ENCODE data around the gene FAR2.
A peak's percentile ranks its signal among the peaks of the same experiment; 100 is the strongest.

FAR2 gene

DNA sequence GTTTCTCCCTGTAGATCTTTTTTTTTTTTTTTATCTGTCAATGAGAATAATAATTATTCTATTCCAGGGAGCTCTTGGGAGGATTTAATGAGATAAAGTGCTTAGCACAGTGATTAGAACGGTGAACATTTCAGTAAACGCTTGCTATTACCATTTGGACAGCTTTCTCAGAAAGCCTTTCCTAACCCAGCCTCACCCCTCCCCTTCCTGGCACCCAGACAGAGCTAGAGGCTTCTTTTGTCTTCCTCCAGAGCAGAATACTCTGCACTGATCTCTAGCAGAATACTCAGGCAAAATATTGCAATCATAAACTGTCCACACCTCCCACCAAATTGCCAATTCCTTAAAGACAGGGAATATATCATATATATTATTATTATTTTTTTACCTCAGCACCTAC, 165.3 kb downstream of the FAR2 start:
- no peaks in the 10 kb centered on the region for H3K9me3 Mint-ChIP-seq

DNA sequence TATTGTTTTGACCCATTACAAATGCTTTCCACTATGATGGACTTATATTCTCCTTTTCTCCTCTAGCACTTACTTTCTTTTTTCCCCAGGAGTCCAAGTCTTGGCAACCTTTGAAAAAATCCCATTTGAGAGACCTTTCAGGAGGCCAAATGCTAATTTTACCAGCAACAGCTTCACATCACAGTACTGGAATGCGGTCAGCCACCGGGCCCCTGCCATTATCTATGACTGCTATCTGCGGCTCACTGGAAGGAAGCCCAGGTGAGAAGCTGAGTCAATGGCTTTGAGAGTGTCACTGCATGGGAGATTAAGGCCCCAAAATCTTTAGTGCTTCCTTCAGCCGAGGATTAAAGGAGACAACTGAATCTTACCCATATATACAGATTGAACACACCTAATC, 167.7 kb downstream of the FAR2 start:
- no peak overlapping the region for H3K4me3 Mint-ChIP-seq
- H3K27ac Mint-ChIP-seq: no peak overlapping the region
- no peaks in the 10 kb centered on the region for H3K27me3 Mint-ChIP-seq
- no peak for DNase-seq
- H3K4me1 Mint-ChIP-seq (ENCODE audit: low read depth): peaks cover 11% of the 10 kb centered on the region
- H3K9me3 Mint-ChIP-seq: no peaks in the 10 kb centered on the region
- H3K36me3 Mint-ChIP-seq (ENCODE audit: low read depth): peaks cover 30% of the 10 kb centered on the region

More for the DNA sequence above, 165.3 kb downstream of the FAR2 start:
- no peak overlapping the region for H3K4me3 Mint-ChIP-seq
- no peak for DNase-seq
- H3K27me3 Mint-ChIP-seq: no peaks in the 10 kb centered on the region
- peaks cover 11% of the 10 kb centered on the region for H3K4me1 Mint-ChIP-seq (ENCODE audit: low read depth)
- peaks cover 22% of the 10 kb centered on the region for H3K36me3 Mint-ChIP-seq (ENCODE audit: low read depth)
- H3K27ac Mint-ChIP-seq: no peak overlapping the region

DNA sequence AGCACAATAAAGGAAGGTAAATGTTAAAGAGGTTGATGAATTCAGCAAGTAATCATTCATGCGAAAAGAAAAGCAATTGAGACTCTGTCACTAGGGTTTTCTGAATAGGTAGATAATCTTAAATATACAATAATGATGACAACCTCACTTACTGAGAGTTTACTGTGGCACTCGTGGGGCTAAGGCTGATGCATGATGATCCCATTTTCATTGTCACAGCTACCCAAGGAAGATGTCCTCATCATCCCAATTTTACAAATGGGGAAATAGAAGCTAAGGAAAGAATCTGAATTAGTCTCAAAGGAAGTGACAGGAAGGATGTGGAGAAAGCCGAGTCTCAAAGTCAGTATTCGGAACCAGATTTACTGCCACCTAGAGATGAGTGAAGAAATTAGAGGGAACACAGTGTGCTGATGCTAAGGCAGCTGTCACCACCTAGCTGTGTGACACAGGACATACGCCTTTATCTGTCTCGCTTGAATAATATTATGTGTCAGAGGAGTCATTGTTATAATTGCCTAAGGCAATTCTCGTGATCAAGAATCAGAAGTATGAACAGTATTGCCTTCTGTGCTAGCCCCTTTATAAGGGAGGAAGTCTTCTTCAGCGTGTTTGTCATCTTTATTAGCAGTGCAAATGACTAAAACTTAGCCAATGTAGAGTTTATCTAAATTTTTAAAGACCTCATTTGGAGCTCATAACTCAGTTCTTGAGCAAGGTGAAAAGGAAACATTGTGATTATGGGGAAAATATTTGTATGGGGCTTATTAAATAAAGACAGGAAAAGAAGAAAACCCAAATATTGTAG, 168.7 kb downstream of the FAR2 start:
- no peaks in the 10 kb centered on the region for H3K27me3 Mint-ChIP-seq
- DNase-seq: no peak
- H3K4me3 Mint-ChIP-seq: no peak overlapping the region
- H3K9me3 Mint-ChIP-seq: no peaks in the 10 kb centered on the region
- H3K36me3 Mint-ChIP-seq (ENCODE audit: low read depth): peaks cover 34% of the 10 kb centered on the region
- peaks cover 11% of the 10 kb centered on the region for H3K4me1 Mint-ChIP-seq (ENCODE audit: low read depth)
- no peak overlapping the region for H3K27ac Mint-ChIP-seq

DNA sequence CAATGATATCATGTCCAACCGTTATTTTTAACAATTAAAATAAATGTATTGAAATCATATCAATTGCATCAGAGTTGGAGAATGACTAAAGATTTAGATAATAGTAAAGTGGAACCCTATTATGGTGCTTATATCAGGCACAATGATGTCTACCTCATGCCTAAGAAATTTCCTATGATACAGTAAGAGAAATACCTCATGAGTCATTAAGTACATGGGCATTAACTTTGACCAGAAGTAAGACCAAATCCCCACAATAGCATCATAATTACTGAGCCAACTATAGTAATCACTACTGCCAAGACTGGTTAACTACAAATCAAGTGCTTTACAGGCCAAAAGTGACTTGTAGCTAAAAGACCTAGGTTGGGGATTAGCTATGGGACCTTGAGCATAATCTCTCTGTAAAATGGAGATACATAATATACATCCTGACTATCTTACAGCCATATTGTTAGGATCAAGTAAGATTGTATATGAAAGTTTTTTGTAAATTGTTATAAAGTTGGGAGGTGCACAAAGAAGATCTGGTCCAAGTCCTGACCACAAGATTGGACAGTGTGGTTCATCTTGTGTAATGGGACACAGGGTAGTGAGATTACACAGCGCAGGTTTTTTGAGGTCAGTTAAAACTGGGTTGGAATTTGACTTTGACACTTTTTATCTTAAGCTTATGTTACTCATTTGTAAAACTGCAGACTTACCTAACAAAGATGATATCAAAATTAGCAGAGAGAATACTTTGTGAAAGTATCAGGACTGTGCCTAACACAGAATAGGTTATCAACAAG, 171.4 kb downstream of the FAR2 start:
- Mint-ChIP-seq H3K27me3 (no peaks in the 10 kb centered on the region), H3K36me3 (ENCODE audit: low read depth) (peaks cover 56% of the 10 kb centered on the region), H3K27ac (no peak overlapping the region), H3K4me3 (no peak overlapping the region), H3K9me3 (no peaks in the 10 kb centered on the region), H3K4me1 (ENCODE audit: low read depth) (peaks cover 11% of the 10 kb centered on the region)
- no peak for DNase-seq

DNA sequence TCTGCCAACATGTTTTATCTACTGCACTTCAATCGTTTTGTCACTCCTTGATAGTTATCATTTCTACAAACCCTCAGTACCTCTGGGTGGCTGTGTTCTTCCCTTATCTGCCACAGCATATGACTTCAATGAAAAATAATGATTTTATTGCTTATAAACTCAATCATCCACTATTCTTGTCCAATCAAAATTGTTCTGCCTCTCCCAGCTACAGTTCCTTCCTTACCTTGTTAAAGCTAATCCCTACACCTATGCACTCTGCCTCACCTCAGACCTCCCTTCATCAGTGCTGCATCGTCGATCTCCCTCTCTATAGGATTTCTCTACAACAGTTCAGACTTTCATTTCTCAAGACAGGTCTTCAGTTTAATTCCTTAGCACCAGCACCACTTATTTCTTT, 173.1 kb downstream of the FAR2 start:
- Mint-ChIP-seq H3K27ac (no peak overlapping the region), H3K9me3 (no peaks in the 10 kb centered on the region), H3K4me3 (no peak overlapping the region), H3K4me1 (ENCODE audit: low read depth) (peaks cover 11% of the 10 kb centered on the region), H3K27me3 (no peaks in the 10 kb centered on the region), H3K36me3 (ENCODE audit: low read depth) (peaks cover 56% of the 10 kb centered on the region)
- DNase-seq: no peak

DNA sequence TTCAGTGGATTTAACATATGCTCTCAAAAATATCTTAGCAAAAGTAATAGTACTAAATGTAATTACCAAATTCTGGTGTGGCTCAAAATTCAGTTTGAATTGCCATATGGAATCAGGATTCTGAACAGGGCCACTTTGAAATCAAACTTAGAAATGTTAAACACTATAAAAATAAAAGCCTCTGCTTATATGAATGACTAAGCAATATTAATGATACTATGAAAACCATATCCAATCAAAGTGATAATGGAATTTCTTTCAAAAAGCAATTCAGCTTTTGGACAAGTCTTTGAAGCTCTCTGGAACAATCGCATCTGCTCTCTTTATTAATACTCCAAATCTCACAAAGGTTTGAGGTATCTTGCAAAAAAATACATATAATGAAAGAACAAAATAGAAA, 180.3 kb downstream of the FAR2 start:
- no peaks in the 10 kb centered on the region for H3K27me3 Mint-ChIP-seq
- H3K4me3 Mint-ChIP-seq: no peak overlapping the region
- no peaks in the 10 kb centered on the region for H3K4me1 Mint-ChIP-seq (ENCODE audit: low read depth)
- H3K36me3 Mint-ChIP-seq (ENCODE audit: low read depth): peaks cover 49% of the 10 kb centered on the region
- H3K9me3 Mint-ChIP-seq: no peaks in the 10 kb centered on the region
- H3K27ac Mint-ChIP-seq: no peak overlapping the region
- no peak for DNase-seq

DNA sequence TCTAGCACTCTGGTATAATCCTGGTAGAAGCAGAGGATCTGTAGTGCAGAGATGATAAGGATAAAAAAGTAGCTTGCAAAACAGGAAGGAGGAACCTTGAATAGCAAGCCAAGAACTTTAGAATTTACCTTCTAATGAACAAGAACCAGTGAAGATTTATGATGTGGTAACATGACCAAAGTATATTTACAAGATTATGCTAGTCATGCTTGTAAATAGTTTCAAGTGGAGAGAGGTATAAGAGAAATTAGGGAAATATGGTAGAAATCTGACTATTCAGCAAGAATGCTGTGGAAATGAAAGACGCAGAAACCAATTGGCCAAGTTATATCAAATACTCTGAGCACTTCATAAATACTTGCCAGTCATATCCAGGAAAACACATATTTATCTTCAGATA, 184.1 kb downstream of the FAR2 start:
- H3K36me3 Mint-ChIP-seq (ENCODE audit: low read depth): peaks cover 59% of the 10 kb centered on the region
- no peaks in the 10 kb centered on the region for H3K4me1 Mint-ChIP-seq (ENCODE audit: low read depth)
- H3K4me3 Mint-ChIP-seq: no peak overlapping the region
- no peak for DNase-seq
- no peaks in the 10 kb centered on the region for H3K9me3 Mint-ChIP-seq
- no peak overlapping the region for H3K27ac Mint-ChIP-seq
- no peaks in the 10 kb centered on the region for H3K27me3 Mint-ChIP-seq

DNA sequence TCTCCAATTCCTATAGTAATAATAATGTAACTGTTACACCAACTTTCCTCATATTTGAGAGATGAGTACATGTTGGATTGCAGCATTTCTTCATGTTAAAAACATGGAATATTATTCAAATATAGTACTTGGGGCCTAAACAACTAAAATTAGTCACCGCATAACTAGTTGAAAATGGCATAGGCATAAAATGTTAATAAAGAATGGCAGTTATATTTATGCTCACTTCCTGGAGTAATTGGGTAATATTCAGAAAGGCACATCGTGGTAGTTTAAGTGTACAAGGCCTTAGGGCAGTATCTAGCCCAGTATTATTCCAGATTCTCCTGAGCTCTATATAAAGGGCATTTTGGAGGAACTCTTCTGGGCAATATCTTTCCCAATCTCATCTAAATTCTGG, 185.9 kb downstream of the FAR2 start:
- Mint-ChIP-seq H3K9me3 (no peaks in the 10 kb centered on the region), H3K4me1 (ENCODE audit: low read depth) (no peaks in the 10 kb centered on the region), H3K27ac (no peak overlapping the region), H3K4me3 (no peak overlapping the region), H3K36me3 (ENCODE audit: low read depth) (peaks cover 69% of the 10 kb centered on the region), H3K27me3 (no peaks in the 10 kb centered on the region)
- DNase-seq: no peak

DNA sequence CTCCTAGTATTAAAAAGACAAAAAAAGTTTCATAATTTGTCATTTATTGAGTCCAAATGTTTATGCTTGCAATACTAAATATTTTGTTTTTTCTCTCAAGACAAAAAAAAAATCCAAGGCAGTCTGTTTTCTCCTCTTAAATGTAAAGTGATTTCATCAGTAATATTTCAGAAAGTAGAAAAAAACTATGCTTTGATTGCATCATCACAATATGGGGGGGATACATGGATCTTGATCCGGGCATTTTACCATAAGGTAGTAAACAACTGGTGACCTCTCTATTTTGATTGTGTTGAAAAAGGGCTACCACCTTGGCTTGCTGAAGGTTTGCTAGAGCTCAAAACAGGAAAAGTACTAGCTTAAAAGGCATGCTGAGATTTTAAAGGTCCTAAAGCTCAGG, 188.2 kb downstream of the FAR2 start:
- Mint-ChIP-seq H3K9me3 (no peaks in the 10 kb centered on the region), H3K4me3 (no peak overlapping the region), H3K4me1 (ENCODE audit: low read depth) (no peaks in the 10 kb centered on the region), H3K27ac (no peak overlapping the region), H3K36me3 (ENCODE audit: low read depth) (peaks cover 82% of the 10 kb centered on the region), H3K27me3 (no peaks in the 10 kb centered on the region)
- DNase-seq: no peak

DNA sequence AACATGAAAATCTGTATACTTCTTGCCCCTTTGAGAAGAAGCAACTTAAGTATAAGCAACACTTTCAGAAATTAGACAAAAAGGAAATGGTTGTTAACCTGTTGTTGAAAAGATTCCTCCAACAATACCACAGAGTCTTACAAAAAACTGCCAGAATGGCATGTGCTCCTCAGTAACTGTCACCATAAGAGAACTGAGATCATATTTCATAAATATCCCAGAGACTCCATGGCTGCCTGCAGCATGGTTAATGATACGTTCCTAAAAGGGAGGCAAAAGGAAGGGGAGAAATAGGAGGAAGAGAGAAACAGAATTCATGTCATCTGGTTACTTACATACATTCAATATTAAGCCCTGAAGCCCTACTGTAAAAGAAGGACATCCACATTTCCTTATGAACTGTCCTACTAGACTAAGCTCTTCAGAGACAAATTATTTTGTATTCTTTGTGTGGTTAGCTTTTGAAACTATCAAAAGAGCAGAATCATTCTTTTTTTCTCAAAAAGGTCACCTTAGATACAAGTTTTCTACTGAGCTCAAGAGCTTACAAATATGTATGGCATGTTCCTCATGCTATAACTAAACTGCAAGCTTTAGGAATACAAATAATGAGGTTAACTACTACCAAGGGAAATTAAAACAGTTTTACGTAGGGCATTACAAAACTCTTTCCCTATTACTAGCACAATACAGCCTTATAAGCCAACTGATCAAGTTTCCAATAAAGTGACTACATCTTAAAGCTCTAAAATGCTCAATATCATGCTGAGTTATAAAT, 194.1 kb downstream of the FAR2 start:
- peaks cover 88% of the 10 kb centered on the region for H3K36me3 Mint-ChIP-seq (ENCODE audit: low read depth)
- peak overlapping the region; percentile 26 for H3K27ac Mint-ChIP-seq

DNA sequence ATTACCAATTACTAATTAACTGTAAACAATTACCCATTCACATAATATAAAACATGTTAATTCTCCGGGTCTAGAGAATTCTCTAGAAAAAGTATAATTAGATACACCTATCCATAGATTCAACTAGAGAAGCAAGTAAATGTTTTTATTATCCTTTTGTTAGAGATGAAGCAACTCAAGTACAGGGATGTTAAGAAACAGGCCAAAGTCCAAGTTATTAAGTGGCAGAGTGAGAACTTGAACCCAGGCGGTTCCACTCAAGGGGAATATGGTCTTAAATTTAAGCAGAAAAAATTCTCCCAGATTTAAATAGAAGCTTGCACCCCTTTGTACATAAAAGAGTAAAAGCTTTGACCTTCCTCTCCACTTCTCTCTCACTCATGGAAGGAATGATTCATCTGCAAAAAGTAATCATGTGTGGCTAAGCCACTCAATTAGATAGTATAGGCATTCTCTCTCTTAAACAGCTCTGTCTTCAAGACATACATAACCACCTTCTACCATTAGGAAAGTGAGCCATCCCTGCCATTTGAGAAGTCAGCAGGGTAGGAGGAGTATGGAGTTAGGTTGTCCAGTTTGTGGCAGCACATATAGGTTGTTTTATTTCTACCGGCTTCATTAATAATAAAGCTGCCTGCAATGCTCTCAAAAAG, 197.8 kb downstream of the FAR2 start:
- H3K4me1 Mint-ChIP-seq (ENCODE audit: low read depth): peaks cover 11% of the 10 kb centered on the region
- peaks cover 85% of the 10 kb centered on the region for H3K36me3 Mint-ChIP-seq (ENCODE audit: low read depth)
- no peaks in the 10 kb centered on the region for H3K9me3 Mint-ChIP-seq
- H3K4me3 Mint-ChIP-seq: no peak overlapping the region
- H3K27me3 Mint-ChIP-seq: no peaks in the 10 kb centered on the region
- DNase-seq: no peak
- H3K27ac Mint-ChIP-seq: peak overlapping the region; percentile 71

More for the DNA sequence above, 194.1 kb downstream of the FAR2 start:
- Mint-ChIP-seq H3K27me3 (no peaks in the 10 kb centered on the region), H3K9me3 (no peaks in the 10 kb centered on the region), H3K4me1 (ENCODE audit: low read depth) (peaks cover 11% of the 10 kb centered on the region), H3K4me3 (no peak overlapping the region)
- no peak for DNase-seq

DNA sequence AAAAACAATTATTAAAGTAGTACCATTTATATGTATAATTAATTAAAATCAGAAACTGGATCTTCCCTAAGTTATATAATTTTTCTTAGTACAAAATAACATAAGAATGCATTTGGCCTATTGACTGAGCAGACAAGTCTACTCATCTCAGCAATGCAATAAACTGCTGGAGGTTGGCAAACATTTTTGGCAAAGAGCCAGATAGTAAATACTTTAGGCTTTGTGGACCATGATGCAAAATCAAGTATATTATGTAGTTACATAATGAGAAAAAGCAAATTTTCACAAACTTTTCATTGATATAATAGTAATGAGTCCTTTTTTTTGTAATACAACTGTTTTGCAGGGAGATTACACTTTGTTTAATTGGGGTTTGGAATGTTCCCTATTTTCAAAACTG, 201.0 kb downstream of the FAR2 start:
- H3K36me3 Mint-ChIP-seq (ENCODE audit: low read depth): peaks cover 83% of the 10 kb centered on the region
- no peaks in the 10 kb centered on the region for H3K9me3 Mint-ChIP-seq
- DNase-seq: no peak
- peaks cover 11% of the 10 kb centered on the region for H3K4me1 Mint-ChIP-seq (ENCODE audit: low read depth)
- H3K27me3 Mint-ChIP-seq: no peaks in the 10 kb centered on the region
- no peak overlapping the region for H3K27ac Mint-ChIP-seq
- H3K4me3 Mint-ChIP-seq: no peak overlapping the region

DNA sequence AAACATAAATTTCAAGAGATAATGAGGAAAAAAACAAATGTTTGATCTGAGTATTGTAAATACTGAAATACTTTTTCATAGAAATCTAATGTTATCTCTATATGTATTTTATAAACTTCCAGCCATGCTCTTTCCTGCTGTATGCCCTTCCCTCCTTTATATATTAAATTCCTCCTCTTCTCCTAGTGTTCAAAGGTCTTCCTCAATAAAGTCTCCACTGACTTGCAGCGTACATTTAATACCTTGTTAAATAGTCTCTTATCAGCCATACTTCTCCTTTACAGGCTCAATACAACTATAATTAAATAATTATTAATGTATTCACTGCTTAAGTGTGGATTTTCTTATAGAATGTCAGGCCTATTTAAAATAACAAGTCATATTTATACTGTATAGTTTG, 205.9 kb downstream of the FAR2 start:
- Mint-ChIP-seq H3K27me3 (no peaks in the 10 kb centered on the region), H3K4me3 (no peak overlapping the region), H3K9me3 (no peaks in the 10 kb centered on the region), H3K36me3 (ENCODE audit: low read depth) (peaks cover 85% of the 10 kb centered on the region), H3K4me1 (ENCODE audit: low read depth) (no peaks in the 10 kb centered on the region), H3K27ac (no peak overlapping the region)
- DNase-seq: no peak

DNA sequence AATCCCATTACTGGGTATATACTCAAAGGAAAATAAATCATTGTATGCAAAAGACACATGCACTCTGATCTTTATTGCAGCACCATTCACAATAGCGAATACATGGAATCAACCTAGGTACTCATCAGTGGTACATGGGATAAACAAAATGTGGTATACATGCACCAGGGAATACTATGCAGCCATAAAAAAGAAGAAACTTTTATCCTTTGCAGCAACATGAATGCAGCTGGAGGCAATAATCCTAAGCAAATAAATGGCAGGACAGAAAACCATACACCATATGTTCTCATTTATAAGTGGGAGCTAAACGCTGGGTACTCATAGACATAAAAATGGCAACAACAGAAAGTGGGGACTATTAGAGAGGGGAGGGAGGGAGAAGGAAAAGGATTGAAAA, 216.0 kb downstream of the FAR2 start:
- no peak for DNase-seq
- Mint-ChIP-seq H3K27ac (no peak overlapping the region), H3K9me3 (no peaks in the 10 kb centered on the region), H3K27me3 (no peaks in the 10 kb centered on the region), H3K36me3 (ENCODE audit: low read depth) (peaks cover 84% of the 10 kb centered on the region), H3K4me3 (no peak overlapping the region), H3K4me1 (ENCODE audit: low read depth) (peaks cover 13% of the 10 kb centered on the region)
